ENCODE measurements around the gene PLCB1.

DNA sequence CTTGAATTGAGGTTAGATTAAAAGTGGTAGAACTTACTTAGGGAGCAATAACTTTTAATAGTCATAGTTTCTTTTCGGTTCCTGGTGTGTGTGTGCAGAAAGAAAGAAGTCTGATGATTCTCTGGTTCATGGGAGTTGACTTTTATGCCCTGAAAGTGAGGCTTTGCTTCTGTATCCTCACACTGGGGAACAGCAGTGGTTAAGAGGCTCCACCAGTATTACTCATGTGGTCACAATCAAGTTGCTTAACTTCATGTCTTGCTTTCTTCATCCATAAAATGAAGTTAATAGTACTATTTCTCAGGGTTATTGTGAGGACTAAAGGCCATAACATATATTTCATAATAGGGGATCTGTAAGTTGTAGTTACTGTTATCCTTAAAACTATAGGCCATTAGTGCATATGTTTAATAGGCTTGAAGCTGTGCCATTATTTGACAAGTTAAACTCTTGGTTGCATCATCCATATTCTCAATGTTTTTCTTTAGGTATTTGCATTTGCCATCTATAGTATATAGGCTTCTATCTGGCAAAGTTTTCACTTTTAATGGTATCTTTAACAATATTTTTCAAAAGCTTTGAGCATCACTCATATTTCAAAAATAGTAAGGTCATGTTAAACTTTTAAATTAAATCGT is 262.4 kb downstream of the PLCB1 start:
- TF ChIP-seq, protein P1, sequence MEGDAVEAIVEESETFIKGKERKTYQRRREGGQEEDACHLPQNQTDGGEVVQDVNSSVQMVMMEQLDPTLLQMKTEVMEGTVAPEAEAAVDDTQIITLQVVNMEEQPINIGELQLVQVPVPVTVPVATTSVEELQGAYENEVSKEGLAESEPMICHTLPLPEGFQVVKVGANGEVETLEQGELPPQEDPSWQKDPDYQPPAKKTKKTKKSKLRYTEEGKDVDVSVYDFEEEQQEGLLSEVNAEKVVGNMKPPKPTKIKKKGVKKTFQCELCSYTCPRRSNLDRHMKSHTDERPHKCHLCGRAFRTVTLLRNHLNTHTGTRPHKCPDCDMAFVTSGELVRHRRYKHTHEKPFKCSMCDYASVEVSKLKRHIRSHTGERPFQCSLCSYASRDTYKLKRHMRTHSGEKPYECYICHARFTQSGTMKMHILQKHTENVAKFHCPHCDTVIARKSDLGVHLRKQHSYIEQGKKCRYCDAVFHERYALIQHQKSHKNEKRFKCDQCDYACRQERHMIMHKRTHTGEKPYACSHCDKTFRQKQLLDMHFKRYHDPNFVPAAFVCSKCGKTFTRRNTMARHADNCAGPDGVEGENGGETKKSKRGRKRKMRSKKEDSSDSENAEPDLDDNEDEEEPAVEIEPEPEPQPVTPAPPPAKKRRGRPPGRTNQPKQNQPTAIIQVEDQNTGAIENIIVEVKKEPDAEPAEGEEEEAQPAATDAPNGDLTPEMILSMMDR (conservative IDR thresholded peaks at IDR 0.05 in 1 of 2, IDR thresholded peaks at IDR 0.05 in 1 of 2; ENCODE audit: extremely low read depth in 1 of 2, insufficient read depth in 1 of 2, low read depth in 1 of 2, low read length in 2 of 2) = no peak
- TF ChIP-seq EZH2 (IDR thresholded peaks at IDR 0.05; ENCODE audit: borderline replicate concordance, low read length) = no peak
